ENCODE results near the gene CFAP99. TPM values are rescaled to one million over a fixed set of nuclear protein-coding genes. Genes with fewer than 3 reads are reported as not detected.
A peak's percentile ranks its signal among the peaks of the same experiment; 100 is the strongest.

The CFAP99 gene
- total and polyA plus RNA-seq, 9 of the 15 experiments (the other 6 are each of a cell fraction or from before 2014, with no cell fraction given) = 0.07 to 0.18 (median 0.09) TPM; not detected in 6

DNA sequence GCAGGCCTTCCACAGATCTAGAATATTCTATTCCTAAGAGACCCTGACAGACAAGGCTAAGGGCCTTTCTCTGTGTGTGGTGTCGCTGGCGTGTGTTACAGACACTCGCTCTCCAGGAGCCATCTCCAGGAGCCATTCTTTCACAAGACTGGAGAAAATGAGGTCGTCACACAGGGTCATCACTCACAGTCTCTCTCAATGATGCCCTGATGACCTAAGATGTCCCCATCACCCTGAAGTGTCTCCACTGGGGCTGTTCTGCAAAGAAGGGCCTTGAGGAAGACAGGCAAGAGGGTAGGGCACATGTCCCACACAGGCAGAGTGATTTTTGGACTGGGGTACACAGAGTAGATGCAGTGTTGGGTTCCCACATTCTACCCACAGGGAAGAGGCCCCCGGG is 35.0 kb upstream of the CFAP99 start:
- DNase-seq (ENCODE audit: extremely low read depth in 1 of 4, low spot score in 3 of 4) (no peak), ATAC-seq (no peak), FAIRE-seq (peak; percentile 60)
- Histone ChIP-seq H3K9me3 (replicated peaks; ENCODE audit: control insufficient read depth, insufficient read depth, low read depth, low read length) (no peaks in the 10 kb centered on the region), H3K79me2 (ENCODE audit: control insufficient read depth, insufficient read depth, low read length) (peaks cover 65% of the 10 kb centered on the region), H3K9ac (ENCODE audit: insufficient read depth in 1 of 2, low read depth in 2 of 2, low read length in 2 of 2) (peak overlapping the region; percentile 56 to 60; a peak in 2 of 4 replicates), H3K27ac (ENCODE audit: extremely low read depth, low read depth, low read length) (peak overlapping the region; percentile 77; the same call in 2 of the 3 replicates), H2AFZ (ENCODE audit: low read depth, low read length) (peak overlapping the region; percentile 34; the same call in 1 of the 2 replicates), H3K4me3 (no peak overlapping the region), H3K9me1 (ENCODE audit: control insufficient read depth, insufficient read depth, low read length) (peaks cover 2% of the 10 kb centered on the region), H3K4me1 (replicated peaks in 1 of 2; ENCODE audit: control insufficient read depth in 2 of 2, insufficient read depth in 2 of 2, low read length in 2 of 2) (peaks cover 36 to 55% of the 10 kb centered on the region in 2 experiments), H3K4me2 (ENCODE audit: insufficient read depth, low read length) (peak overlapping the region; percentile 67), H4K20me1 (replicated peaks; ENCODE audit: control insufficient read depth, insufficient read depth, low read length) (no peaks in the 10 kb centered on the region), H3K36me3 (ENCODE audit: control insufficient read depth, insufficient read depth, low read length) (peaks cover 3% of the 10 kb centered on the region; the same call in 1 of the 3 replicates), H3K27me3 (ENCODE audit: control insufficient read depth in 2 of 2, insufficient read depth in 2 of 2, low read length in 2 of 2) (no peaks in the 10 kb centered on the region)
- intact Hi-C loops (cut with micrococcal nuclease) (loop anchor here (5.0 kb wide), 1 partner anchor 34 kb away; the partner anchor contains the start of genes CFAP99 and ZFYVE28), in situ Hi-C loops (cut with MboI) (no loop called here)
- ChIA-PET POLR2A (interaction anchor here (0.6 kb wide), 1 partner anchor 1960 kb away, joined by 3 read pairs; no protein-coding TSS in a partner anchor), CTCF (ENCODE audit: low intra/inter-chr PET ratio) (no interaction called here)
- TF ChIP-seq, protein P1, sequence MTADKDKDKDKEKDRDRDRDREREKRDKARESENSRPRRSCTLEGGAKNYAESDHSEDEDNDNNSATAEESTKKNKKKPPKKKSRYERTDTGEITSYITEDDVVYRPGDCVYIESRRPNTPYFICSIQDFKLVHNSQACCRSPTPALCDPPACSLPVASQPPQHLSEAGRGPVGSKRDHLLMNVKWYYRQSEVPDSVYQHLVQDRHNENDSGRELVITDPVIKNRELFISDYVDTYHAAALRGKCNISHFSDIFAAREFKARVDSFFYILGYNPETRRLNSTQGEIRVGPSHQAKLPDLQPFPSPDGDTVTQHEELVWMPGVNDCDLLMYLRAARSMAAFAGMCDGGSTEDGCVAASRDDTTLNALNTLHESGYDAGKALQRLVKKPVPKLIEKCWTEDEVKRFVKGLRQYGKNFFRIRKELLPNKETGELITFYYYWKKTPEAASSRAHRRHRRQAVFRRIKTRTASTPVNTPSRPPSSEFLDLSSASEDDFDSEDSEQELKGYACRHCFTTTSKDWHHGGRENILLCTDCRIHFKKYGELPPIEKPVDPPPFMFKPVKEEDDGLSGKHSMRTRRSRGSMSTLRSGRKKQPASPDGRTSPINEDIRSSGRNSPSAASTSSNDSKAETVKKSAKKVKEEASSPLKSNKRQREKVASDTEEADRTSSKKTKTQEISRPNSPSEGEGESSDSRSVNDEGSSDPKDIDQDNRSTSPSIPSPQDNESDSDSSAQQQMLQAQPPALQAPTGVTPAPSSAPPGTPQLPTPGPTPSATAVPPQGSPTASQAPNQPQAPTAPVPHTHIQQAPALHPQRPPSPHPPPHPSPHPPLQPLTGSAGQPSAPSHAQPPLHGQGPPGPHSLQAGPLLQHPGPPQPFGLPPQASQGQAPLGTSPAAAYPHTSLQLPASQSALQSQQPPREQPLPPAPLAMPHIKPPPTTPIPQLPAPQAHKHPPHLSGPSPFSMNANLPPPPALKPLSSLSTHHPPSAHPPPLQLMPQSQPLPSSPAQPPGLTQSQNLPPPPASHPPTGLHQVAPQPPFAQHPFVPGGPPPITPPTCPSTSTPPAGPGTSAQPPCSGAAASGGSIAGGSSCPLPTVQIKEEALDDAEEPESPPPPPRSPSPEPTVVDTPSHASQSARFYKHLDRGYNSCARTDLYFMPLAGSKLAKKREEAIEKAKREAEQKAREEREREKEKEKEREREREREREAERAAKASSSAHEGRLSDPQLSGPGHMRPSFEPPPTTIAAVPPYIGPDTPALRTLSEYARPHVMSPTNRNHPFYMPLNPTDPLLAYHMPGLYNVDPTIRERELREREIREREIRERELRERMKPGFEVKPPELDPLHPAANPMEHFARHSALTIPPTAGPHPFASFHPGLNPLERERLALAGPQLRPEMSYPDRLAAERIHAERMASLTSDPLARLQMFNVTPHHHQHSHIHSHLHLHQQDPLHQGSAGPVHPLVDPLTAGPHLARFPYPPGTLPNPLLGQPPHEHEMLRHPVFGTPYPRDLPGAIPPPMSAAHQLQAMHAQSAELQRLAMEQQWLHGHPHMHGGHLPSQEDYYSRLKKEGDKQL (CRISPR knock-in tag; IDR thresholded peaks at IDR 0.05; ENCODE audit: borderline replicate concordance) = 0 out of 2 replicates have a peak, but pooled peaks have one; percentile 15
- no peak for TF ChIP-seq BRD9 (IDR thresholded peaks at IDR 0.05; ENCODE audit: low read depth, partially characterized antibody)
- TF ChIP-seq SREBF1 (IDR thresholded peaks at IDR 0.05; ENCODE audit: borderline replicate concordance, low read depth, low read length) = no peak
- TF ChIP-seq KAT7 (CRISPR knock-in tag; IDR thresholded peaks at IDR 0.05; ENCODE audit: borderline replicate concordance) = 0 out of 2 replicates have a peak, but pooled peaks have one; percentile 15
- TF ChIP-seq, protein P2, sequence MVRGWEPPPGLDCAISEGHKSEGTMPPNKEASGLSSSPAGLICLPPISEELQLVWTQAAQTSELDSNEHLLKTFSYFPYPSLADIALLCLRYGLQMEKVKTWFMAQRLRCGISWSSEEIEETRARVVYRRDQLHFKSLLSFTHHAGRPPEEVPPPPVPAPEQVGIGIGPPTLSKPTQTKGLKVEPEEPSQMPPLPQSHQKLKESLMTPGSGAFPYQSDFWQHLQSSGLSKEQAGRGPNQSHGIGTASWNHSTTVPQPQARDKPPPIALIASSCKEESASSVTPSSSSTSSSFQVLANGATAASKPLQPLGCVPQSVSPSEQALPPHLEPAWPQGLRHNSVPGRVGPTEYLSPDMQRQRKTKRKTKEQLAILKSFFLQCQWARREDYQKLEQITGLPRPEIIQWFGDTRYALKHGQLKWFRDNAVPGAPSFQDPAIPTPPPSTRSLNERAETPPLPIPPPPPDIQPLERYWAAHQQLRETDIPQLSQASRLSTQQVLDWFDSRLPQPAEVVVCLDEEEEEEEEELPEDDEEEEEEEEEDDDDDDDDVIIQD (CRISPR knock-in tag; IDR thresholded peaks at IDR 0.05) = no peak
- 0 out of 2 replicates have a peak, but pooled peaks have one; percentile 15 for TF ChIP-seq CEBPB (tag; IDR thresholded peaks at IDR 0.05)
- 84% methylated on average over 5 of the region's 5 CpGs for WGBS (ENCODE audit: insufficient coverage, low coverage, missing lambda C conversion rate)
- BruUV-seq (replicated peaks) = no TSS peak

Measured in K562 (cell line).